ENCODE data around the gene CHD5.

The CHD5 gene

GRCh38 chr1:6208723-6209660, 28.9 kb upstream of the CHD5 start:
- peak; percentile 69 for TF ChIP-seq CTCF (IDR thresholded peaks at IDR 0.05; ENCODE audit: borderline replicate concordance, insufficient read depth, low read depth, low read length)
- H3K4me3 ChIP-seq (ENCODE audit: low read depth, low read length): peak overlapping the region; percentile 10

GRCh38 chr1:6207921-6208320, 27.8 kb upstream of the CHD5 start:
- H3K4me3 ChIP-seq (ENCODE audit: low read depth, low read length): no peak overlapping the region
- no peak for TF ChIP-seq CTCF (IDR thresholded peaks at IDR 0.05; ENCODE audit: borderline replicate concordance, insufficient read depth, low read depth, low read length)

- H3K4me3 ChIP-seq (ENCODE audit: low read depth, low read length): peak overlapping the region; percentile 88
- no peak for TF ChIP-seq CTCF (IDR thresholded peaks at IDR 0.05; ENCODE audit: borderline replicate concordance, insufficient read depth, low read depth, low read length)
Observed at GRCh38 chr1:6207075-6207885, 27.2 kb upstream of the CHD5 start.

- TF ChIP-seq CTCF (IDR thresholded peaks at IDR 0.05; ENCODE audit: borderline replicate concordance, insufficient read depth, low read depth, low read length): no peak
- peak overlapping the region; percentile 88 for H3K4me3 ChIP-seq (ENCODE audit: low read depth, low read length)
Observed at GRCh38 chr1:6206520-6206855, 26.4 kb upstream of the CHD5 start.

GRCh38 chr1:6205849-6206519, 25.9 kb upstream of the CHD5 start, which contains the start of gene RNF207:
Gene RNF207, plus strand, starts transcription at chr1:6206119. Its CDS starts 417 bp downstream, at chr1:6206536.
- peak within 1 kb of the TSS; percentile 88 for H3K4me3 ChIP-seq (ENCODE audit: low read depth, low read length)
- no peak for TF ChIP-seq CTCF (IDR thresholded peaks at IDR 0.05; ENCODE audit: borderline replicate concordance, insufficient read depth, low read depth, low read length)

GRCh38 chr1:6202256-6202655, 22.1 kb upstream of the CHD5 start:
- no peak for TF ChIP-seq CTCF (IDR thresholded peaks at IDR 0.05; ENCODE audit: borderline replicate concordance, insufficient read depth, low read depth, low read length)
- H3K4me3 ChIP-seq (ENCODE audit: low read depth, low read length): no peak overlapping the region

Measured in GM12875 (cell line).